ENCODE measurements around the gene MTARC2. TPM values are rescaled to one million over a fixed set of nuclear protein-coding genes. Genes with fewer than 3 reads are reported as not detected.
A peak's percentile ranks its signal among the peaks of the same experiment; 100 is the strongest.

Gene MTARC2
- total and polyA plus RNA-seq, 2 of the 4 experiments (the other 2 are of a cell fraction) = 0.36 to 2.6 TPM

- H2BK5ac ChIP-seq (ENCODE audit: low read depth, low read length, poor library complexity, severe bottlenecking) = no peak overlapping the region
- no peak overlapping the region for H3K4me3 ChIP-seq (ENCODE audit: insufficient read depth, low read depth, low read length)
- no peaks in the 10 kb centered on the region for H4K20me1 ChIP-seq (ENCODE audit: insufficient read depth, low read length)
- no peak overlapping the region for H2BK120ac ChIP-seq (ENCODE audit: low read depth, low read length)
- no peak overlapping the region for H4K8ac ChIP-seq (ENCODE audit: low read depth in 2 of 2, low read length in 2 of 2)
- no peak overlapping the region for H3K56ac ChIP-seq (ENCODE audit: extremely low read depth, insufficient read depth, low read length)
- TF ChIP-seq RAD21 (IDR thresholded peaks at IDR 0.05; ENCODE audit: low read length) (no peak), MAFK (IDR thresholded peaks at IDR 0.05; ENCODE audit: low read depth, low read length) (peak; percentile 82), POLR2A (IDR thresholded peaks at IDR 0.05; ENCODE audit: low read depth, low read length) (no peak)
- no peak overlapping the region for H3K23ac ChIP-seq (ENCODE audit: low read depth, low read length)
- DNase-seq (no peak), ATAC-seq (ENCODE audit: low read depth) (no peak)
- CTCF ChIA-PET = no interaction called here
- H2BK15ac ChIP-seq (ENCODE audit: low read depth, low read length) = no peak overlapping the region
- H2AFZ ChIP-seq (replicated peaks; ENCODE audit: low read length, poor library complexity) = no peak overlapping the region
- H3K36me3 ChIP-seq (ENCODE audit: control insufficient read depth, insufficient read depth, low read length) = no peaks in the 10 kb centered on the region
- no peak overlapping the region for H3K27ac ChIP-seq (ENCODE audit: insufficient read depth, low read length)
- H3K18ac ChIP-seq (ENCODE audit: low read depth, low read length) = no peak overlapping the region
- no peaks in the 10 kb centered on the region for H3K79me1 ChIP-seq (ENCODE audit: low read depth in 1 of 2, low read length in 2 of 2)
- no CpG with 5 or more reads among the region's 1 CpG for WGBS, 2 experiments (ENCODE audit: extremely low coverage in 2 of 2, insufficient read length in 1 of 2)
- H3K9me3 ChIP-seq (ENCODE audit: control insufficient read depth, insufficient read depth, low read length) = no peaks in the 10 kb centered on the region
- intact Hi-C loops (cut with micrococcal nuclease) (no loop called here), in situ Hi-C loops (cut with MboI; ENCODE audit: low sequenced_read_pairs) (no loop called here), dilution Hi-C loops (cut with HindIII; ENCODE audit: low sequenced_read_pairs, unreplicated experiment) (no loop called here)
- no peaks in the 10 kb centered on the region for H3K27me3 ChIP-seq (ENCODE audit: control insufficient read depth, insufficient read depth, low read length)
- no peak overlapping the region for H2AK5ac ChIP-seq (ENCODE audit: low read depth, low read length)
- H4K91ac ChIP-seq (ENCODE audit: insufficient read depth, low read depth, low read length) = no peak overlapping the region
- no peak overlapping the region for H3K14ac ChIP-seq (replicated peaks; ENCODE audit: low read depth, low read length)
- H3K9me1 ChIP-seq (ENCODE audit: insufficient read depth, low read length) = no peaks in the 10 kb centered on the region
- H2AK9ac ChIP-seq (replicated peaks; ENCODE audit: low read depth, low read length, poor library complexity) = no peak overlapping the region
- POLR2A ChIA-PET (ENCODE audit: unreplicated experiment) = no interaction called here
- H4K5ac ChIP-seq (ENCODE audit: low read depth, low read length) = no peak overlapping the region
- no peak overlapping the region for H3K4me2 ChIP-seq (ENCODE audit: low read depth, low read length)
- BruUV-seq (replicated peaks) = no TSS peak
- H3K4ac ChIP-seq (ENCODE audit: low read depth, low read length) = no peak overlapping the region
- no peaks in the 10 kb centered on the region for H3K4me1 ChIP-seq (ENCODE audit: control insufficient read depth, insufficient read depth, low read length)
- no peak overlapping the region for H3K9ac ChIP-seq (ENCODE audit: low read depth, low read length)
- no peak overlapping the region for H2BK20ac ChIP-seq (ENCODE audit: low read depth, low read length)
Measured at GRCh38 chr1:220727519-220727918, 20.6 kb upstream of the MTARC2 start.
